ENCODE results near the gene RAB26. TPM values are rescaled to one million over a fixed set of nuclear protein-coding genes. Genes with fewer than 3 reads are reported as not detected.
A peak's percentile ranks its signal among the peaks of the same experiment; 100 is the strongest.

Gene RAB26
- total RNA-seq, 4 donors from 2014 or later, result 0.40 to 1.6 (median 0.89) TPM; not detected in 1

DNA sequence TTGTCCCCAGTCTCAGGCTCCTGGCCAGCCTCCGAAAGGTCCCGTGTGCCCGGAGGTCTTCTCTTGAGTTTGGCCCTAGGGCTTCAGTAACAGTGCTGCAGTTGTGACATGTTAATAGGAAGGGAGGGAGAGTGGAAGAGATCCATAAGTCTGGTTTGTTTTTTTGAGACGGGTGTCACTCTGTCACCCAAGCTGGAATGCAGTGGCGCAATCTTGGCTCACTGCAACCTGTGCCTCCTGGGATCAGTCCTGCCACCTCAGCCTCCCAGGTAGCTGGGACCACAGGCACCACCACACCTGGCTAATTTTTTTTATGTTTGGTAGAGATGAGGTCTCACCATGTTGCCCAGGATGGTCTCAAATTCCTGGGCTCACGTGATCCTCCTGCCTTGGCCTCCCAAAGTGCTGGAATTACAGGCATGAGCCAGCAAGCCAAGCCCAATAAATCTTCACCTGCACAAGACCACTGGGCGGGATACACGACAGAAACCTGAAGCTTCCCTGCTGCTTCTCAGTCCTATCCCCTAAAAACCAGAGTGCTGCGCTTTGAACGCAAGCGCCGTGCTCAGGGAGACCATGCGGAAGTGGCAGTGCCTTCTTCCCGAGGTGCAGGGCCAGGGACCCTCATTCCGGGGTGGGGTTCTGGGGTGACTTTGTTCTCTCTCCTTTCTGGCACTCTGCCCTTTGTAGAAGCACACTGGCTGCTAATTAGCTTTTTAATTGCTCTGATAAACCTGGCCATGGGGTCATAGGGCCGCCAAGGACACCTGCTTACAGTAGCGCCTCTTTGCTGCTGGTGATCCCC is 18.0 kb downstream of the RAB26 start:
- H3K9me3 ChIP-seq, result no peaks in the 10 kb centered on the region
- no peak overlapping the region for H3K27ac ChIP-seq
- intact Hi-C loops (cut with DNase I), result no loop called here
- no peak for TF ChIP-seq POLR2A (IDR thresholded peaks at IDR 0.05)
- TF ChIP-seq, protein P1, sequence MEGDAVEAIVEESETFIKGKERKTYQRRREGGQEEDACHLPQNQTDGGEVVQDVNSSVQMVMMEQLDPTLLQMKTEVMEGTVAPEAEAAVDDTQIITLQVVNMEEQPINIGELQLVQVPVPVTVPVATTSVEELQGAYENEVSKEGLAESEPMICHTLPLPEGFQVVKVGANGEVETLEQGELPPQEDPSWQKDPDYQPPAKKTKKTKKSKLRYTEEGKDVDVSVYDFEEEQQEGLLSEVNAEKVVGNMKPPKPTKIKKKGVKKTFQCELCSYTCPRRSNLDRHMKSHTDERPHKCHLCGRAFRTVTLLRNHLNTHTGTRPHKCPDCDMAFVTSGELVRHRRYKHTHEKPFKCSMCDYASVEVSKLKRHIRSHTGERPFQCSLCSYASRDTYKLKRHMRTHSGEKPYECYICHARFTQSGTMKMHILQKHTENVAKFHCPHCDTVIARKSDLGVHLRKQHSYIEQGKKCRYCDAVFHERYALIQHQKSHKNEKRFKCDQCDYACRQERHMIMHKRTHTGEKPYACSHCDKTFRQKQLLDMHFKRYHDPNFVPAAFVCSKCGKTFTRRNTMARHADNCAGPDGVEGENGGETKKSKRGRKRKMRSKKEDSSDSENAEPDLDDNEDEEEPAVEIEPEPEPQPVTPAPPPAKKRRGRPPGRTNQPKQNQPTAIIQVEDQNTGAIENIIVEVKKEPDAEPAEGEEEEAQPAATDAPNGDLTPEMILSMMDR (IDR thresholded peaks at IDR 0.05), result no peak
- H3K27me3 ChIP-seq, result no peaks in the 10 kb centered on the region
- 95 to 96% methylated on average over 10 to 16 of the region's 17 CpGs for WGBS, 2 donors
- H3K36me3 ChIP-seq, result peaks cover 0 to 5% of the 10 kb centered on the region in 2 donors
- H3K4me3 ChIP-seq (replicated peaks in 1 of 3), result no peak overlapping the region
- DNase-seq, result no peak
- no peaks in the 10 kb centered on the region for H3K4me1 ChIP-seq

DNA sequence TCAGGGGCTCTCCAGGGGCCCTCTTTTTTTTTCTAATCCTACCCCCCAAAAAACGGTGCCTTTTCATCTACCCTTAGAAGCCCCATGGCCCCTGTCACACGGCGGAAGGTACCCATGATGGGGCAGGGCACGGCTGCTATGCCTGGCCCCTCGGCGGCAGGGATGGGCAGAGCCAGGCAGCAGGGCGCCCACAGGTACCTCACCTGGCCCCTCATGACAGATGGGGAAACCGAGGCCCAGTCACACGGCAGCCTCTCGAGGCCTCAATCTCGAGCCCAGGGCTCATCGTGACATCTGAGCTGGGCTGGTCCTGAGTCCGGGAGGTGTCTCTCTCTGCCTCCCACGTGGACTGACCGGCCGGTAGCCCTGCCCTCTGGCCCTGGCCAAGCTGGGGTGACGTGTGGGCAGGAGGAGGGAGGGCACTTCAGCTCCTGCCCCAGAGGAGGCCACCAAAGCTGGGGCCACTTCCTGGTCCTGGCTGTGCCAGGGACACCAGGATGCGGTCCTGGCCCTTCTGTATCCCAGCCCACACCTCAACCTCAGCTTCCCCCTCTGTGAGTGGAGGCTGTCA is 18.7 kb downstream of the RAB26 start:
- H3K4me1 ChIP-seq, result no peaks in the 10 kb centered on the region
- 92 to 94% methylated on average over 15 to 16 of the region's 18 CpGs for WGBS, 2 donors
- no peaks in the 10 kb centered on the region for H3K27me3 ChIP-seq
- H3K36me3 ChIP-seq, result peaks cover 0 to 10% of the 10 kb centered on the region in 2 donors
- intact Hi-C loops (cut with DNase I), result no loop called here
- H3K27ac ChIP-seq, result no peak overlapping the region
- no peak for DNase-seq
- H3K9me3 ChIP-seq, result no peaks in the 10 kb centered on the region
- no peak overlapping the region for H3K4me3 ChIP-seq (replicated peaks in 1 of 3)
- TF ChIP-seq, protein P1 (IDR thresholded peaks at IDR 0.05), result no peak
- TF ChIP-seq POLR2A (IDR thresholded peaks at IDR 0.05), result no peak

DNA sequence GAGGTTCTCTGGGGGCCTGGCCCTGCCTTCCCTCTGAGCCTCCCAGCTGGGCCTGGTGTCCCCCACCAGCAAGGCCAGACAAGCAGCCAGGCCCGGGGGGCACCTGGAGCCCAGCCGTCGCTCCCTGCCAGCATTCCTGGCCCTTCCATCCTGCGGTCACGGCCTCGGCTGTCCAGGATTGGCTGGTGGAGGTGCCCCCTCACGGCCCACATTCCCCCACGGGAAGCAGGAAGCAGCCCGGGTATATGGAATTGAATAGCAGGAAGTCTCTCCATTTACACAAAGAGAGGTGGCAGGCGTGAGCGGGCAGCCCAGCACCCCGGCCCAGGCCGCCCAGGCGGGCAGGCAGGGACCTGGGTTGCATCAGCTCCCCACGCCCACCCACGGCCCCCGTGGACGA is 21.7 kb downstream of the RAB26 start:
- 92 to 94% methylated on average over 8 to 18 of the region's 18 CpGs for WGBS, 2 donors
- Histone ChIP-seq H3K27ac (peak overlapping the region in 2 of 3 donors; percentile 36 to 78), H3K27me3 (no peaks in the 10 kb centered on the region)

DNA sequence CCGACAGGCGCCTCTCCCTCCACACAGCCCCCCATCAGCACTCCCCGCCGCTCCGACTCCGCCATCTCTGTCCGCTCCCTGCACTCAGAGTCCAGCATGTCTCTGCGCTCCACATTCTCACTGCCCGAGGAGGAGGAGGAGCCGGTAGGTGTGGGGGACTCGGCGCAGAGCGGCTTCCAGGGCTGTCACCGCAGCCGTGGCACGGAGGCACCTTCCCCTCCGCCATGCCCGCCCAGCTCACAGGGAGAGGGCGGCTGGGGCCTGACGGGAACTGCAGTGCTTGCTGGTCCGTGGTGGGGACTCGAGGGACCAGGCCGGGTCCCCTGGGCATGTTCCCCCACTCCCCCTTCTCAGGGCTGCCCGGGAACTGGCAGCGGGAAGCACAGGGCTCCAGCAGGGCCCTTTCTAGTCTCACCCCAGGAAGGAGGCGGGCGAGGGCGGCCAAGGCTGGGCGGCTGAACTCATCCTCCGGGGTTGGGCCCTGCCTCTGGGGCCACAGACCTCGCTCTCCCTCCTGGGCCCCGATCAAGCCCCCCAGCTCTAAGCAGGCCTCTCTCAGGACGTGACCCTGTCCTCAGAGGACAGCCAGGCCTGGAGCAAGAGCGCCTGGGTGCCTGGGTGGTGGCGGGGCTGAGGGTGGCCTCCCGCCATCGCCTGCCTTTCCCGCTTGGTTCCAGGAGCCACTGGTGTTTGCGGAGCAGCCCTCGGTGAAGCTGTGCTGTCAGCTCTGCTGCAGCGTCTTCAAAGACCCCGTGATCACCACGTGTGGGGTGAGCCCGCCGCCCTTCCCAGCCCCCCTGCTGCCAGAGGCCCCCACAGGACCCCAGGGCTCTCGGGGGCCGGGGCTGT is 22.4 kb downstream of the RAB26 start:
- Histone ChIP-seq H3K36me3 (peaks cover 27 to 36% of the 10 kb centered on the region in 2 donors), H3K27ac (peak overlapping the region in 2 of 3 donors; percentile 30 to 78), H3K4me1 (no peaks in the 10 kb centered on the region), H3K9me3 (no peaks in the 10 kb centered on the region), H3K4me3 (replicated peaks in 1 of 3) (peak overlapping the region in 1 of 3 donors; percentile 1), H3K27me3 (no peaks in the 10 kb centered on the region)
- TF ChIP-seq POLR2A (IDR thresholded peaks at IDR 0.05), result no peak
- TF ChIP-seq, protein P1 (IDR thresholded peaks at IDR 0.05), result no peak
- intact Hi-C loops (cut with DNase I), result no loop called here
- no peak for DNase-seq
- 88 to 94% methylated on average over 16 to 38 of the region's 47 CpGs for WGBS, 2 donors

More for the DNA sequence above, 21.7 kb downstream of the RAB26 start:
- Histone ChIP-seq H3K4me1 (no peaks in the 10 kb centered on the region), H3K9me3 (no peaks in the 10 kb centered on the region), H3K4me3 (replicated peaks in 1 of 3) (peak overlapping the region in 1 of 3 donors; percentile 1), H3K36me3 (peaks cover 20 to 32% of the 10 kb centered on the region in 2 donors)
- DNase-seq, result no peak
- TF ChIP-seq POLR2A (IDR thresholded peaks at IDR 0.05), result no peak
- TF ChIP-seq, protein P1 (IDR thresholded peaks at IDR 0.05), result no peak
- intact Hi-C loops (cut with DNase I), result no loop called here

All from thyroid gland (tissue), 4 donors.